ENCODE measurements around the gene GPR37.

DNA sequence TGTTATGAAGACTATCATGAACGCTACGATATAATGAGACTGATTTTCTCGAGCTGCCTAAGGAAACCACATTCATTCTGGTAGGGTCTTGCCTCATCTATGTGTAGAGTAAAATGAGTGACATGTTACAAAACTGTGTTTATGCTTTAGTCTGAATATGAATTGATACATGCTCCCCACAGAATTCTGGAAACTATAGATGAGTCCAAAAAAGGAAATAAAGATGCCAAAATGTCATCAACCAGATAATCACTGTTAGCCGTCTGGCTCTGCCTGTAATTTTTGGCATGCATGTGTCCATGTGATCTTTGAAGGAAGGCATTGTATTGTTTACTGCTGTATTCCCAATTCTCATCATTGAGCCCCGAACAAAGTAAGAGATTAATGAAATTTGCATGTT, 42.6 kb upstream of the GPR37 start:
- no peak for TF ChIP-seq GATA3 (IDR thresholded peaks at IDR 0.05; ENCODE audit: borderline replicate concordance)
- TF ChIP-seq RCOR1 (IDR thresholded peaks at IDR 0.05; ENCODE audit: low read depth, low read length) = no peak
